ENCODE data around the gene ABCA4.

The ABCA4 gene

DNA sequence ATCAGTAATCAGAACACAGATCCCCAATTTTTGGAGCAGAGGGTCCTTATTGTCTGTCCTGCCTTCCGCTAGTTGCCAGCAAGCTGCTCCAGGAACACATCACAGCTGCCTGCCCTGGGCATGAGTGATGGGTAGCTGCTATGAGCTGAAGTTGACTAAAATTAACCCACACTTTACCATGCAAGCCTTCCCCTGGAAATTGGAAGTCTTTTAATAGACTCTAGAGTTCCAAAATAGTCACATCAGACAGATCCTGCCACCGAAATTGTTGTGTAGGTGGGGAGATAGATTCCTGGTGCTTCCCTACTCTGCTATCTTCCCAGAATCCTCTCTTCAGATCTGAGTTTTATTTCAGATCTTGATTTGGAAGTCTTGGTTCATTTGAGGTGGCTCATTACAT is 148.6 kb downstream of the ABCA4 start:
- no peaks in the 10 kb centered on the region for H3K27me3 ChIP-seq (replicated peaks)
- TF ChIP-seq, protein P1, sequence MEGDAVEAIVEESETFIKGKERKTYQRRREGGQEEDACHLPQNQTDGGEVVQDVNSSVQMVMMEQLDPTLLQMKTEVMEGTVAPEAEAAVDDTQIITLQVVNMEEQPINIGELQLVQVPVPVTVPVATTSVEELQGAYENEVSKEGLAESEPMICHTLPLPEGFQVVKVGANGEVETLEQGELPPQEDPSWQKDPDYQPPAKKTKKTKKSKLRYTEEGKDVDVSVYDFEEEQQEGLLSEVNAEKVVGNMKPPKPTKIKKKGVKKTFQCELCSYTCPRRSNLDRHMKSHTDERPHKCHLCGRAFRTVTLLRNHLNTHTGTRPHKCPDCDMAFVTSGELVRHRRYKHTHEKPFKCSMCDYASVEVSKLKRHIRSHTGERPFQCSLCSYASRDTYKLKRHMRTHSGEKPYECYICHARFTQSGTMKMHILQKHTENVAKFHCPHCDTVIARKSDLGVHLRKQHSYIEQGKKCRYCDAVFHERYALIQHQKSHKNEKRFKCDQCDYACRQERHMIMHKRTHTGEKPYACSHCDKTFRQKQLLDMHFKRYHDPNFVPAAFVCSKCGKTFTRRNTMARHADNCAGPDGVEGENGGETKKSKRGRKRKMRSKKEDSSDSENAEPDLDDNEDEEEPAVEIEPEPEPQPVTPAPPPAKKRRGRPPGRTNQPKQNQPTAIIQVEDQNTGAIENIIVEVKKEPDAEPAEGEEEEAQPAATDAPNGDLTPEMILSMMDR (IDR thresholded peaks at IDR 0.05; ENCODE audit: low read depth, low read length, missing control alignments): no peak
- in situ Hi-C loops (cut with HindIII; ENCODE audit: low pct_ligation_motif_present, low sequenced_read_pairs): no loop called here

DNA sequence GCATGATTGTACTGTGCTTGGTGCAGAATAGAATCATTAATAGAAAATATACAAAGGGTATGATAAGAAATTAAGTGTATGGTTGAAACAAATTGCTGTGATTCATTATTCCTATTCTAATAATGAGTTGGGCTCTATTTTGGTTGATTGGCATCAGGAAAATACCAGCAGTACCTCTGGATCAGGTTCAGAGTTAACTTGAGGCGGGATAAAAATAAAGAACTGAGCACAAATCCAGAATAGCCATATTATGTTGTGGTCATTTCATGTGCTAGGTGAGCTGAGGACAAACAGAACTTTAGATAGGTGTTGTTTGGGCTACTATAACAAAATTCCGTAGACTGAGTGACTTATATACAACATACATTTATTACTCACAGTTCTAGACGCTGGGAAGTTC is 151.1 kb downstream of the ABCA4 start:
- Histone ChIP-seq H3K4me3 (ENCODE audit: low read depth, low read length) (no peak overlapping the region), H3K27me3 (replicated peaks) (no peaks in the 10 kb centered on the region), H3K27ac (no peak overlapping the region), H3K36me3 (replicated peaks) (no peaks in the 10 kb centered on the region)
- in situ Hi-C loops (cut with HindIII; ENCODE audit: low pct_ligation_motif_present, low sequenced_read_pairs): no loop called here
- no peak for DNase-seq
- TF ChIP-seq, protein P1 (IDR thresholded peaks at IDR 0.05; ENCODE audit: low read depth, low read length, missing control alignments): no peak

More for the DNA sequence above, 148.6 kb downstream of the ABCA4 start:
- H3K4me3 ChIP-seq (ENCODE audit: low read depth, low read length): no peak overlapping the region
- no peaks in the 10 kb centered on the region for H3K36me3 ChIP-seq (replicated peaks)
- H3K27ac ChIP-seq: no peak overlapping the region
- DNase-seq: no peak

DNA sequence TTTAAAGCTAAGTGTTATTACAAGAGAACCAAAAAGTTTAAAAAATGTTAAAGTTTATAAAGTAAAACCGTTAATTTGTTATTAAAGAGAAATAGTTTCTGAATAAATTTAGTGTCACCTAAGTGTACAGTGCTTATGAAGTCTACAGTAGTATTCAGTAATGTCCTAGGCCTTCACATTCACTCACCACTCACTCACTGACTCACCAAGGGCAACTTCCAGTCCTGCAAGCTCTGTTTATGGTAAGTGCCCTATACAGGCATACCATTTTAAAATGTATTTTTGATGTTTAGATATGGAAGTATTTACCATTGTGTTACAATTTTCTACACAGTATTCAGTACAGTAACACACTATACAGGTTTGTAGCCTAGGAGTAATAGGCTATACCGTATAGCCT is 151.6 kb downstream of the ABCA4 start:
- no peaks in the 10 kb centered on the region for H3K36me3 ChIP-seq (replicated peaks)
- H3K27me3 ChIP-seq (replicated peaks): no peaks in the 10 kb centered on the region
- in situ Hi-C loops (cut with HindIII; ENCODE audit: low pct_ligation_motif_present, low sequenced_read_pairs): no loop called here
- TF ChIP-seq, protein P1 (IDR thresholded peaks at IDR 0.05; ENCODE audit: low read depth, low read length, missing control alignments): no peak
- DNase-seq: no peak
- H3K4me3 ChIP-seq (ENCODE audit: low read depth, low read length): no peak overlapping the region
- no peak overlapping the region for H3K27ac ChIP-seq

DNA sequence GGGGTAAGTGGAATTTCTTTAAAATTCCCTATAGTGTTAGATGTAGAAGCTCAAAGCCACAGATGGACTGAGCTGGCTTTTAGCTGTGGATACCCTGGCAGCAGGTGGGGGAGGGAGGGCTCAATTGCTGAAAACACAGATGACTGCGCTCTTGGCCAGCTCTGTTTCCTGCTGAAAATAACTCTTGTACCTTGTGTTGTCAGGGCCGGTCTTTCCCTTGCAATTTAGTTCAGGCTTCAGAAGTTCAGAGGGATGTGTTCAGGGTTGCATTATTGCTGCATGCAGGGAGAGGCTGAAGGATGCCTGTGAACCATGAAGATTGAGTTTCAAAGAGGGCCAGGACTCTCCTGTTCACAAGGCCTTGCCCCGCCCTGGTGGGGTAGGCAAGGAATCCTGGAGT is 153.6 kb downstream of the ABCA4 start:
- no peak overlapping the region for H3K4me3 ChIP-seq (ENCODE audit: low read depth, low read length)

DNA sequence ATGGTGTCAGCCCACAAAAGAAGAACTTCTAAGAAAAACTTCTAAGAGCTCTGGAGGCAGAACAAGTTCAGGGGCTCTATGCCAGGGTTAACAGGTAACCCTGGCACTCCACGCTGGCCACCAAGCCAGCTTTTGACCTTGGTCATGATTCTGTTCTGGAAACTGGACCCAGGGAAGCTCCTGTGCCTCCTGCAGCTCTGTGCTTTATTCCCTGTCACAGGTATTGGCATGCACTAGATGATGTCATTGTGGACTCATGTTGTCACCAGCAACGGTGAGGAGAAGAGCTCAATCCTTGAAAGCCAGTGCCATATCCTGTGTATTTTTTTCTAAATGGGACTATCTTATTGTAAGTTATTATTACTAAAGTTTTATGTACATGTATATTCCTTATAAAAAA is 155.1 kb downstream of the ABCA4 start:
- Histone ChIP-seq H3K27me3 (replicated peaks) (no peaks in the 10 kb centered on the region), H3K4me3 (ENCODE audit: low read depth, low read length) (no peak overlapping the region), H3K27ac (no peak overlapping the region), H3K36me3 (replicated peaks) (no peaks in the 10 kb centered on the region)
- TF ChIP-seq, protein P1 (IDR thresholded peaks at IDR 0.05; ENCODE audit: low read depth, low read length, missing control alignments): no peak
- in situ Hi-C loops (cut with HindIII; ENCODE audit: low pct_ligation_motif_present, low sequenced_read_pairs): no loop called here
- DNase-seq: no peak

More for the DNA sequence above, 153.6 kb downstream of the ABCA4 start:
- Histone ChIP-seq H3K27ac (no peak overlapping the region), H3K27me3 (replicated peaks) (no peaks in the 10 kb centered on the region), H3K36me3 (replicated peaks) (no peaks in the 10 kb centered on the region)
- in situ Hi-C loops (cut with HindIII; ENCODE audit: low pct_ligation_motif_present, low sequenced_read_pairs): no loop called here
- TF ChIP-seq, protein P1 (IDR thresholded peaks at IDR 0.05; ENCODE audit: low read depth, low read length, missing control alignments): no peak
- no peak for DNase-seq

DNA sequence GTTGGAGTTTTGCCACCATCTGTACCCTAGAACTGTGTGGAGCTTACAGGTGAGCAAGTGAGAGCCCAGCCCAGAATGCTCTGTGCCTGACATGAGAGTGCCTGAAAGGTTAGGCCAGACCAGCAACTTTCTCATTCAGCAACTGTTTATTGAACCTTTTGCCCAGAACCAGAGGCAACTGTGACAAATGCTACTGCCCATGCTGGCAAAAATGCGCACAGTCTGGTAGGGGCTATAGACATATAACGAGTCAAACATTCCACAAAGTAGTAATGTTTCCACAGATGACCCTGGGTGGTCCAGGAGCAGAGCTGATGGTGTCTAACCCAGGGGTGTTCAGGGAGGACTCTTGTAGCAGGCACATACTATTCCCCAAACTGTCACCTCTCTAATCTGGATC is 155.7 kb downstream of the ABCA4 start:
- Histone ChIP-seq H3K4me3 (ENCODE audit: low read depth, low read length) (no peak overlapping the region), H3K36me3 (replicated peaks) (no peaks in the 10 kb centered on the region), H3K27ac (no peak overlapping the region), H3K27me3 (replicated peaks) (no peaks in the 10 kb centered on the region)
- in situ Hi-C loops (cut with HindIII; ENCODE audit: low pct_ligation_motif_present, low sequenced_read_pairs): no loop called here
- TF ChIP-seq, protein P1 (IDR thresholded peaks at IDR 0.05; ENCODE audit: low read depth, low read length, missing control alignments): no peak
- no peak for DNase-seq
